Measurements from ENCODE around the gene LCE1F. TPM values are rescaled to one million over a fixed set of nuclear protein-coding genes. Genes with fewer than 3 reads are reported as not detected.

The LCE1F gene, protein sequence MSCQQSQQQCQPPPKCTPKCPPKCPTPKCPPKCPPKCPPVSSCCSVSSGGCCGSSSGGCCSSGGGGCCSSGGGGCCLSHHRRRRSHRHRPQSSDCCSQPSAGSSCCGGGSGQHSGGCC
- not detected for total RNA-seq

DNA sequence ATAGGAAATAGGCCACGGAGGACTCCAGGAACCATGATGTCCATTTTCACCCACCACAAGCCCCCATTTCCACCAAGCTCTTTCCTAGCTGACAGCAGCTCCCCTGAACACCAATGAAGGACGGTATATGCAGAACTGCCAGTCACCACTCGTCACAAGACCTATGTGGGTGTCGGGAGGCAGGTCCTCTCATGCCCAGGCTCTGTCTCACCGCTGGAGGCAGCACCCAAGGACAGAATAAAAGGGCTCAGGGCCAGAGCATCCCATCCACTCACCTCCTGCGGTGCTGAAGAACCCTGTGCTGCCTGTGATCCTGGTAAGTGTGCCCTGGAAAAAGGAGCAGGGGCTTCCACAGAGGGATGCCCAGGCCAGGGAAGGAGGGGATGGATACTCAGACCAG lies at the start of gene LCE1F:
LCE1F (plus strand) TSS at position 266 of the 400 bp plus-strand sequence. CDS start 1,232 bp downstream, outside the sequence.

DNA sequence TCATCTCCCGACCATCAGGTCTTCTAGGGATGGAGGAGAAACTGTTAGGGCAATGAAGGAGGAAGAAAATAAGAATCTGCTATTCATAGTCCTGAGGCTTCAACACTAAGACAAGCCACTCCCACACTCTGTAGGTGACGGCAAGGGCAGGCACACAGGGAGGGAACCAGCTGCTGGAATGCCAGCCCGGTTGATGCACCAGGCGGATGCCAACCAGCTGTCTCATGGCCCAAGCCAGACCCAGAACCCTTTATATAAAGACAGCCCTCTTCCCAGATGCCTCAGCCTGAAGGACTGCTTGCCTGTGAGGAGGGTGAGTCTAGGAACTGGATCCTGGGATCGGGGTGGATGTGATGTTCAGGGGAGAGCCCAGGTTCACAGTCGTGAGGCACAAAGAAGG lies 17.2 kb upstream of the LCE1F start, which contains the start of gene KPRP:
KPRP (plus strand) TSS at position 279 of the 400 bp plus-strand sequence. CDS start 1,564 bp downstream, outside the sequence.

DNA sequence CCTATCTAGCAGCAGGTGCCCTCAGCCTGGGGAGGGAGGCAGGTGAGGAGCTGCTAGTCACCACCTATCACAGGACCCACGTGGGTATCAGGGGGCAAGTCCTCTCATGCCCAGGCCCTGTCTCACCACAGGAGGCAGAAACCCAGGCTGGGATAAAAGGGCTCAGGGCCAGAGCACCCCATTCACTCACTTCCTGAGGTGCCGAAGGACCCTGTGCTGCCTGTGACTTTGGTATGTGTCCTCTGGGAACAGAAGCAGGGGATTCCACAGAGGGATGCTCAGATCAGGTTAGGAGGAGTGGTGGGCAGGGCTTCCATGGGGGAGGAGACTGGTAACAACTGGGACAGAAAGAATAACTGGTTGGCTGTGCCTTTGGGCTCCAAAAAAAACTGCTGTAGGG lies 11.1 kb downstream of the LCE1F start, which contains the start of gene LCE1E:
LCE1E (plus strand) TSS at position 181 of the 400 bp plus-strand sequence. CDS start 1,043 bp downstream, outside the sequence.

DNA sequence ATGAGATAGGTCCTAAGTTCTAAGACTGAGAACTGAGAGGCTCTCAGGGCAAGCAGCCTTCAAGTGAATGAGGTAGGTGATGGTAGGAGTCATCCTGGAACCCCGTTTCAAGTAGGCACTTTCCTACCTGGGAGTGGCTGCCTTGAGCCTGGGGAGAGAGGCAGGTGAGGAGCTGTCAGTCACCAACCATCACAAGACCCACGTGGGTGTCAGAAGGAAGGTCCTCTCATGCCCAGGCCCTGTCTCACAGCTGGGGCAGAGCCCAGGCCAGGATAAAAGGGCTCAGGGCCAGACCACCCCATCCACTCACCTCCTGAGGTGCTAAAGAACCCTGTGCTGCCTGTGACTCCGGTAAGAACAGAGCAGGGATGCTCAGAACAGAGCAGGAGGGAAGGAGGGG lies 21.5 kb downstream of the LCE1F start, which contains the start of gene LCE1D:
LCE1D (plus strand) TSS at position 301 of the 400 bp plus-strand sequence. CDS start 1,074 bp downstream, outside the sequence.

DNA sequence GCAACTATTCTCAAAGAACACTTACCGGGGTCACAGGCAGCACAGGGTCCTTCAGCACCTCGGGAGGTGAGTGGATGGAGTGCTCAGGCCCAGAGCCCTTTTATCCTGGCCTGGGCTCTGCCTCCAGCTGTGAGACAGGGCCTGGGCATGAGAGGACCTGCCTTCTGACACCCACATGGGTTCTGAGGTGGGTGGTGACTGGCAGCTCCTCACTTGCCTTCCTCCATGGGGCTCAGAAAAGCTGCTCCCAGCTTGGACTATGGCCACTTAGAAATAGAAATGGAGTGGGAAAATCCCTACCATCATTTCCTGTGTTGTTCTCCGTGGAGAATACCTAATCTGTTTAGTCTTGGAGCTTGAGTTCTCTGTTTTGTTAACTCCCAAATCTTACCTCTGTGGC lies 31.6 kb downstream of the LCE1F start, which contains the start of gene LCE1C:
LCE1C (minus strand) TSS at position 76 of the 400 bp plus-strand sequence. CDS start 1,173 bp downstream, outside the sequence.

DNA sequence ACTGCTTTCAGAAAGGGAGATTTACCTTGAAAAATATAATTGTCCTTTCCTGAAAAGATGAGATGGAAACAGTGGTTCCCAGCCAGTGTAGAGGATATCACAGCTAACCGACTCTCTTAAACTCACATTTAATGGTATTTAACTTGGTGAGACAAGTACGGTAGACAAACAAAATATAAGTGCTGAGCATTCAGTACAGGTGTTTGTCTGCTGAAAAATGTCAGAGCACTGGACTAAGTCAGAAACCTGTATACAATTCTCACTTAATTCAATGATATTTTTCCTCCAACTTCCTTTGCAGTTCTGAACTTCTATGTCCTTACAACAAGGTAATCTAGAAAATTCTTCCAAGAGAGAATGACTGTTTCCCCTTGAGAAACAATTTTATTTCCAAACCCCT lies 36.7 kb downstream of the LCE1F start, which contains the start of gene LCE1B:
LCE1B (plus strand) TSS at position 301 of the 400 bp plus-strand sequence. CDS start 476 bp downstream, outside the sequence.

Other genes with a start within 250 kb of the LCE1F start
- not detected for gene LCE3E, start 208.4 kb upstream of the LCE1F start, total RNA-seq
- gene LCE3D, start 194.6 kb upstream of the LCE1F start, total RNA-seq, result not detected
- not detected for gene LCE3C, start 174.9 kb upstream of the LCE1F start, total RNA-seq
- gene LCE3B, start 161.3 kb upstream of the LCE1F start, total RNA-seq, result not detected
- not detected for gene LCE3A, start 152.0 kb upstream of the LCE1F start, total RNA-seq
- not detected for gene LCE2D, start 111.8 kb upstream of the LCE1F start, total RNA-seq
- gene LCE2C, start 99.9 kb upstream of the LCE1F start, total RNA-seq, result not detected
- not detected for gene LCE2B, start 89.0 kb upstream of the LCE1F start, total RNA-seq
- gene LCE2A, start 76.8 kb upstream of the LCE1F start, total RNA-seq, result not detected
- not detected for gene LCE4A, start 67.0 kb upstream of the LCE1F start, total RNA-seq
- not detected for gene KPRP, start 17.1 kb upstream of the LCE1F start, total RNA-seq
- gene LCE1E, start 11.1 kb downstream of the LCE1F start, total RNA-seq, result not detected
- gene LCE1D, start 21.6 kb downstream of the LCE1F start, total RNA-seq, result not detected
- not detected for gene LCE1C, start 31.5 kb downstream of the LCE1F start, total RNA-seq
- not detected for gene LCE1B, start 36.8 kb downstream of the LCE1F start, total RNA-seq
- not detected for gene LCE1A, start 52.3 kb downstream of the LCE1F start, total RNA-seq
- gene LCE6A, start 67.7 kb downstream of the LCE1F start, total RNA-seq, result not detected
- not detected for gene LCE7A, start 84.9 kb downstream of the LCE1F start, total RNA-seq
- not detected for gene SMCP, start 103.2 kb downstream of the LCE1F start, total RNA-seq
- 0.35 TPM for gene IVL, start 133.4 kb downstream of the LCE1F start, total RNA-seq
- not detected for gene SPRR5, start 172.1 kb downstream of the LCE1F start, total RNA-seq
- not detected for gene SPRR4, start 195.5 kb downstream of the LCE1F start, total RNA-seq
- not detected for gene SPRR1A, start 208.9 kb downstream of the LCE1F start, total RNA-seq
- 0.58 TPM for gene SPRR3, start 226.6 kb downstream of the LCE1F start, total RNA-seq